Neuron (in vitro differentiated cells): Measurements from ENCODE around the gene GFY.

Source experiments
- H2AFZ ChIP-seq: one replicate; pipeline ENCODE4 v1.6.1; 2013; ENCODE audit warnings: low read depth, mild to moderate bottlenecking, inconsistent platforms, low read length, moderate library complexity
- H3K27me3 ChIP-seq: one replicate; pipeline ENCODE4 v1.6.1; 2013; ENCODE audit warnings: low read length; ENCODE audit not compliant: insufficient read depth
- H3K36me3 ChIP-seq: one replicate; pipeline ENCODE4 v1.6.1; 2013; ENCODE audit warnings: low read length; ENCODE audit not compliant: insufficient read depth
- H3K4me1 ChIP-seq: one replicate; pipeline ENCODE4 v1.6.1; 2013; ENCODE audit warnings: low read length; ENCODE audit not compliant: insufficient read depth
- H3K4me3 ChIP-seq: 2 replicates; pipeline ENCODE4 v1.5.1; 2013; ENCODE audit warnings: mild to moderate bottlenecking, low read length, moderate library complexity
- H3K9me3 ChIP-seq: one replicate; pipeline ENCODE4 v1.6.1; 2013; ENCODE audit warnings: low read length

Gene GFY

GRCh38 chr19:49396738-49397505 is 28.3 kb upstream of the GFY start:
- Histone ChIP-seq H3K36me3 (no peaks in the 10 kb centered on the region), H2AFZ (no peak overlapping the region), H3K9me3 (no peaks in the 10 kb centered on the region), H3K27me3 (peaks cover 13% of the 10 kb centered on the region), H3K4me1 (no peaks in the 10 kb centered on the region), H3K4me3 (no peak overlapping the region)

- Histone ChIP-seq H2AFZ (no peak overlapping the region), H3K9me3 (no peaks in the 10 kb centered on the region), H3K4me3 (no peak overlapping the region), H3K36me3 (no peaks in the 10 kb centered on the region), H3K4me1 (no peaks in the 10 kb centered on the region), H3K27me3 (peaks cover 13% of the 10 kb centered on the region)
These were observed 27.1 kb upstream of the GFY start for GRCh38 chr19:49398001-49398615.

- Histone ChIP-seq H3K9me3 (no peaks in the 10 kb centered on the region), H3K4me3 (no peak overlapping the region), H3K27me3 (peaks cover 8% of the 10 kb centered on the region), H2AFZ (no peak overlapping the region), H3K36me3 (no peaks in the 10 kb centered on the region), H3K4me1 (peaks cover 7% of the 10 kb centered on the region)
These were observed 26.3 kb upstream of the GFY start for GRCh38 chr19:49398931-49399330.

DNA sequence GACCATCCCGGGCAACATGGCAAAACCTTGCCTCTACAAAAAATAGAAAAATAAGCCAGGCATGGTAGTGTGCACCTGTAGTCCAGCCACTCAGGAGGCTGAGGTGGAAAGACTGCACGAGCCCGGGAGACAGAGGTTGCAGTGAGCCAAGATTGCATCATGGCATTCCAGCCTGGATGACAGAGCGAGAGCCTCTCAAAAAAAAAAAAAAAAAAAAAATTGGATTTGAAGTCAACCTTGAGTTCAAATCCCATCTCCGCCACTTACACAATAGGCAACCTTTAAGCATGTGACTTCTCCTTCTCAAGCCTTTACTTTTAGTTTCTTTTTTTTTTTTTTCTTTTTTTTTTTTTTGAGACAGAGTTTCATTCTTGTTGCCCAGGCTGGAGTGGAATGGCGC is 25.2 kb upstream of the GFY start:
- no peak overlapping the region for H3K4me3 ChIP-seq
- H3K27me3 ChIP-seq = peaks cover 8% of the 10 kb centered on the region
- H3K4me1 ChIP-seq = peaks cover 7% of the 10 kb centered on the region
- no peak overlapping the region for H2AFZ ChIP-seq
- H3K36me3 ChIP-seq = no peaks in the 10 kb centered on the region
- H3K9me3 ChIP-seq = no peaks in the 10 kb centered on the region

- Histone ChIP-seq H2AFZ (peak overlapping the region; percentile 28), H3K4me1 (peaks cover 7% of the 10 kb centered on the region), H3K9me3 (no peaks in the 10 kb centered on the region), H3K36me3 (no peaks in the 10 kb centered on the region), H3K27me3 (no peaks in the 10 kb centered on the region), H3K4me3 (no peak overlapping the region)
These were observed 21.6 kb upstream of the GFY start for GRCh38 chr19:49403404-49404187.

GRCh38 chr19:49407079-49407478 is 18.1 kb upstream of the GFY start:
- Histone ChIP-seq H3K27me3 (peaks cover 10% of the 10 kb centered on the region), H3K9me3 (no peaks in the 10 kb centered on the region), H2AFZ (no peak overlapping the region), H3K4me3 (no peak overlapping the region), H3K4me1 (peaks cover 7% of the 10 kb centered on the region), H3K36me3 (no peaks in the 10 kb centered on the region)

DNA sequence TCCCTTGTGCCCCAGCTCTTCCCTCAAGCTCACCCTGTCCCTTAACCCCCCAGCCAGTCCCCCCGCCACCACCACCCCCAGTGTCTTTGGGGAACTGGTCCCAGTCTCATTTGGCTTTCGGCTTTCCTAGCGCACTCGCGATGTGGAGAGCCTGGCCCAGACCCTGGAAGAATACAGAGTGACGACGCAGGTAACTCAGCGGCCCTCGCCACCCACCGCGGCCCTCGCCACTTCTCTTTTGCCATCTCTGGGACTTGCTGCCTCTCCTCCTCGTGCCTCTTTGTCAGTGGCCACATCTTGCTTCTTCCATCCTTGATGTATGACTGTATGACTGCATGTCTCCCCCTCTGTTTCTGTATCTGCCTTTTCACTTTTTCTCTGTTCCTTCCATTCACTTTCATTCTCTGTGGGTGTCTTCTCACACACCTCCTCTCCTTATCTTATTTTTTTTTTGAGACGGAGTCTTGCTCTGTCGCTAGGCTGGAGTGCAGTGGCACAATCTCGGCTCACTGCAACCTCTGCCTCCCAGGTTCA is 17.6 kb upstream of the GFY start:
- no peaks in the 10 kb centered on the region for H3K36me3 ChIP-seq
- no peak overlapping the region for H2AFZ ChIP-seq
- H3K27me3 ChIP-seq = peaks cover 14% of the 10 kb centered on the region
- H3K4me1 ChIP-seq = peaks cover 7% of the 10 kb centered on the region
- no peak overlapping the region for H3K4me3 ChIP-seq
- H3K9me3 ChIP-seq = no peaks in the 10 kb centered on the region

- Histone ChIP-seq H3K9me3 (no peaks in the 10 kb centered on the region), H2AFZ (no peak overlapping the region), H3K27me3 (peaks cover 26% of the 10 kb centered on the region), H3K4me1 (peaks cover under 1% of the 10 kb centered on the region), H3K36me3 (no peaks in the 10 kb centered on the region), H3K4me3 (no peak overlapping the region)
These were observed 16.3 kb upstream of the GFY start for GRCh38 chr19:49408816-49409440.

DNA sequence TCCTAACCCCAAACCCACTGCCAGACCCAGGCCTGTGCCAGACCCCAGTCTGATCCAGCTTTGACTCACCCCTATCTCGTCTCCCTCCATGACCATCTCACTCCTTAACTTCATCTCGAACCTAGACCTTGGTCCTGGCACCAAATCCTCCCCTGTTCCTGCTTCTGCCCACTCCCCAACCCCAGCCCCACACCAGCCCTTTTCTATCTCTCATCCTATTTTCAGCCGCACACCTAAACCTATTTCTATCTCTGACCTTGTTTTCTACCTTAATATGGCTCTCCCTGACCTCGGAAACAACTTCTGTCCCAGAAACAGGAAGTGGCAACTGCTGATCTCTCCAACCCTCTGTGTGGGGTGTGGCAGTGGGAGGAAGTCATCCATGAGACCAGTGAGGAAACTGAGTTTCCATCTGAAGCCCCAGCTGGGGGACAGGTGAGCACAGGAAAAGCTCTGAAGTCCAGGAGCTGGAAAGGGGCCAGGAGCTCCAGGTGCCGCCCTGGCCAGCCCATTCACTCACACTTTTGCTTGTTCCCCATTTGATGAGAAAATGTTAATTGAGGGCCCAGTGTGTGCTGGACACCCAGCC is 15.7 kb upstream of the GFY start:
- Histone ChIP-seq H3K4me1 (no peaks in the 10 kb centered on the region), H3K36me3 (no peaks in the 10 kb centered on the region), H3K4me3 (no peak overlapping the region), H2AFZ (no peak overlapping the region), H3K27me3 (peaks cover 27% of the 10 kb centered on the region), H3K9me3 (no peaks in the 10 kb centered on the region)

GRCh38 chr19:49411681-49412326 is 13.4 kb upstream of the GFY start:
- peaks cover 41% of the 10 kb centered on the region for H3K27me3 ChIP-seq
- no peaks in the 10 kb centered on the region for H3K36me3 ChIP-seq
- H3K9me3 ChIP-seq = no peaks in the 10 kb centered on the region
- H3K4me3 ChIP-seq = no peak overlapping the region
- no peaks in the 10 kb centered on the region for H3K4me1 ChIP-seq
- no peak overlapping the region for H2AFZ ChIP-seq

GRCh38 chr19:49413348-49413747 is 11.8 kb upstream of the GFY start:
- H3K9me3 ChIP-seq = no peaks in the 10 kb centered on the region
- no peaks in the 10 kb centered on the region for H3K36me3 ChIP-seq
- H3K4me3 ChIP-seq = no peak overlapping the region
- H3K4me1 ChIP-seq = no peaks in the 10 kb centered on the region
- no peak overlapping the region for H2AFZ ChIP-seq
- peaks cover 54% of the 10 kb centered on the region for H3K27me3 ChIP-seq

GRCh38 chr19:49414256-49414655 is 10.9 kb upstream of the GFY start:
- H3K36me3 ChIP-seq = no peaks in the 10 kb centered on the region
- no peaks in the 10 kb centered on the region for H3K9me3 ChIP-seq
- peaks cover 57% of the 10 kb centered on the region for H3K27me3 ChIP-seq
- H2AFZ ChIP-seq = no peak overlapping the region
- no peaks in the 10 kb centered on the region for H3K4me1 ChIP-seq
- H3K4me3 ChIP-seq = no peak overlapping the region
